TTC549 (cell line): Measurements from ENCODE around the gene NEXN.
"Not testable (repeated sequence)": the region's sequence is repeated elsewhere in the genome, so short reads cannot be mapped to it uniquely, and the experiment has no call there.

Experiments
- FAIRE-seq: peaks from 2 replicates; lab custom pipeline; 2012; peaks lifted over from hg19 to GRCh38; lab: Jason Lieb, UNC

The NEXN gene

GRCh38 chr1:77966291-77966690 is 77.9 kb downstream of the NEXN start:
- no peak for FAIRE-seq

- no peak for FAIRE-seq
Measured at GRCh38 chr1:77970192-77970591, 81.8 kb downstream of the NEXN start.

GRCh38 chr1:77972080-77972479 is 83.7 kb downstream of the NEXN start:
- no peak for FAIRE-seq

- FAIRE-seq, result no peak
Measured at GRCh38 chr1:77975386-77975785, 87.0 kb downstream of the NEXN start.

GRCh38 chr1:77975907-77976306 is 87.5 kb downstream of the NEXN start:
- FAIRE-seq, result no peak

GRCh38 chr1:77976433-77977076 is 88.1 kb downstream of the NEXN start:
- FAIRE-seq, result no peak

GRCh38 chr1:77977989-77978292 is 89.5 kb downstream of the NEXN start:
- FAIRE-seq, result no peak

- no peak for FAIRE-seq
Measured at GRCh38 chr1:77978293-77978968, 90.0 kb downstream of the NEXN start.

GRCh38 chr1:77978969-77979876 is 90.8 kb downstream of the NEXN start, which contains the start of gene FUBP1:
FUBP1 (minus strand) TSS chr1:77979072; CDS start chr1:77979004, 68 bp downstream.
- FAIRE-seq, result peak; percentile 84

GRCh38 chr1:77983352-77983996 is 95.0 kb downstream of the NEXN start:
- not testable (repeated sequence) for FAIRE-seq

GRCh38 chr1:77983997-77984355 is 95.6 kb downstream of the NEXN start:
- no peak for FAIRE-seq

GRCh38 chr1:77984629-77985028 is 96.2 kb downstream of the NEXN start:
- no peak for FAIRE-seq

- no peak for FAIRE-seq
Measured at GRCh38 chr1:77986810-77987209, 98.4 kb downstream of the NEXN start.

- no peak for FAIRE-seq
Measured at GRCh38 chr1:77987919-77988318, 99.5 kb downstream of the NEXN start.

- FAIRE-seq, result no peak
Measured at GRCh38 chr1:77989744-77990143, 101.3 kb downstream of the NEXN start.

- no peak for FAIRE-seq
Measured at GRCh38 chr1:77990629-77991204, 102.3 kb downstream of the NEXN start.

- no peak for FAIRE-seq
Measured at GRCh38 chr1:77991638-77992037, 103.2 kb downstream of the NEXN start.
